Stimulated activated CD8-positive, alpha-beta memory T cell treated with anti-CD3 and anti-CD28 coated beads, Interleukin-4, amount 100 ng/mL, for 48 hours (primary cell): ENCODE results near the gene KCNK6.

ENCODE experiments used
- DNase-seq: peaks from one replicate; pipeline ENCODE4 v3.0.0-alpha.2; 2020

The KCNK6 gene

GRCh38 chr19:38298821-38299680 is 20.6 kb upstream of the KCNK6 start:
- DNase-seq: no peak

DNA sequence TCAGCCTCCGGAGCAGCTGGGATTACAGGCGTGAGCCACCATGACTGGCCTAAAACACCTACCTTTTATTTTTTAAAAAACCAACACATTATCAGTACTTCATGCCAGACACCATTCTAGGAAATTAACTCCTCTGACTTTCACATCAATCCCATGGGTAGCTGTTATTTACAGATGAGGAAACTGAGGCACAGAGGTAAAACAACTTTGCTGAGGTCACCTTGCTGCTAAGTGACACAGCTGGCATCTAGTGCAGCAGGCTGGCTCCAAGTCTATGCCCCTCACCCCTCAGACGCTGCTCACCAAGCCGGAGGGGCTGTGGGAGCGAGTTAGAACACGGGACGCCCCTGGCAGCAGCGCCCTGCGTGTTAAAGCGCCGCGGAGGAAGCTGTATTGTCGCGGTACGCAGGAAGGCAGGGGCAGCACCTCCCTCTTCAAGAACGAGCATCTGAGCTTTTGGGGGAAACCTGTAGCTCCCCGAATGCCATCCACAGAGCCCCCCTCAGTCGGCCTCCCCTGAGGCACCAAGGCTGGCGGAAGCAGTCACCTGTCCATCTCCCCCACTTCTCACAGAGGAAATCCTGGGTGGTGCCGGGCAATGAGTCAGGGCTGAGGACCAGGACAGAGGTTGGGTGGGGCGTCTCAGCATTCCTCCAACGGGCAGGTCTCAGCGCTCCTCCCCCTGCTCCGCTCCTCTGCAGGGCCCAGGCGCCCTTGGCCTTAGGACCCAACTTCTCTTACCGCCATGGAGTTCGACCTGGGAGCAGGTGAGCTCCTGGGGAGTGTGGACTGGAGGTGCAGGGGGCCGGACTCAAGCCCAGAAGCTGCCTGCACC is 15.9 kb upstream of the KCNK6 start, which contains the start of gene C19orf33:
Gene C19orf33 (plus strand): TSS at position 735 of the 835 bp plus-strand sequence. CDS start 11 bp downstream, at position 746.
- no peak for DNase-seq

GRCh38 chr19:38304352-38304865 is 15.2 kb upstream of the KCNK6 start:
- DNase-seq: no peak

DNA sequence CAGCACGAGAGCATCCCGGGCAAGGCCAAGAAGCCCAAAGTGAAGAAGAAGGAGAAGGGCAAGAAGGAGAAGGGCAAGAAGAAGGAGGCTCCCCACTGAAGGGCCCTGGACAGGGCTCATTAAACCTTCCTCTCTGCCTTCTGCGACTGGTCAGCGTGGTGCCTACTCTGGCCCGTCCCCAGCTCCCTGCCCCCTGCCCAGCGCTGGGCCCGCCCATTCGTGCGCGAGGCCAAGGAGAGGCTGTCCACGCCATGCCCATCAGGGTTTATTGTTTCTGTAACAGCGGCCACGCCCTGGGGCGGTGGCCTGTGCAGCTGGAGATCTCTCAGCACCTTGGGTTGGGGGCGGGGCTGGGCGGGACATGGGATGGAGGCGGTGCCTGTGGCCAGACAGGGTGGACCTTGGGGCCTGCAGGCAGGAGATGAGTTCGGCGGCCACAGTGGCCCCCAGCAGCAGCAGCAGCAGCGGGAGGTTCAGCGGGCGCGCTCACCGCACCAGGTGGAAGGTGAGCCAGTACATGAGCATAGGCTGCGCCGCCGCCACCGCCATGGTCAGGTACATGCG is 14.7 kb upstream of the KCNK6 start:
- DNase-seq: no peak

DNA sequence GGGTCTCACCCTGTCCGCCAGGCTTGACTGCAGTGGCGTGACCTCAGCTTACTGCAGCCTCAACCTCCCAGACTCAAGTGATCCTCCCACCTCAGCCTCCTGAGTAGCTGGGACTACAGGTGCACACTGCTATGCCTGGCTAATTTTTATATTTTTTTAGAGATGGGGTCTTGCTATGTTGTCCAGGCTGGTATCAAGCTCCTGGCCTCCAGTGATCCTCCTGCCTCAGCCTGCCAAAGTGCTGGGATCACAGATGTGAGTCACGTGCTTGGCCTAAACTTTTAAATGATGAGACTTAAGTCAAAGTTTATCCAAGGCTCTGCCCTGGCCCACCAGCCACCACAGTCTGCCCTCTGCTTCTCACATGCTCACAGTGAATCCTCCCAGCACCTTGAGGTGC is 13.4 kb upstream of the KCNK6 start:
- no peak for DNase-seq

DNA sequence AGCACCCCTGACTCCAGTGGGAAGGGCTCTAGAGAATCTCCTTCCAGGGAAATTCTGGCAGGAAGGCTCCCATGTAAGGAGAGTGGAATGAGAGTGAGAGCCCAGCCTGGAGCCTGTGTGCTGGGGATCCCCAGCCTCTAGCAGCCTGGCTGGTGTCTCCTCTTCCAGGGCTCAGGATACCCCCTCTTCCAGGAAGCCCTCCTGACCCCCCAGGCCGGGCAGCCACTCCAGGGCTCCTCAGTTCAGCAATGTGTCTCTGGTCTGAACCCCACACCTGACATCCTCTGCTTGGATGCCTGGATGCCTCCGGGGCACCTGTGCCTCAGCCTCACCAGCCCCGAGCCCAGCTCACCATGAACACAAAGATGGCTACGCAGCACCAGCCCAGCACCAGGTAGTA is 12.6 kb upstream of the KCNK6 start:
- no peak for DNase-seq

- DNase-seq: no peak
Observed at GRCh38 chr19:38307597-38307996, 12.0 kb upstream of the KCNK6 start.

GRCh38 chr19:38308006-38308766 is 11.5 kb upstream of the KCNK6 start:
- no peak for DNase-seq

DNA sequence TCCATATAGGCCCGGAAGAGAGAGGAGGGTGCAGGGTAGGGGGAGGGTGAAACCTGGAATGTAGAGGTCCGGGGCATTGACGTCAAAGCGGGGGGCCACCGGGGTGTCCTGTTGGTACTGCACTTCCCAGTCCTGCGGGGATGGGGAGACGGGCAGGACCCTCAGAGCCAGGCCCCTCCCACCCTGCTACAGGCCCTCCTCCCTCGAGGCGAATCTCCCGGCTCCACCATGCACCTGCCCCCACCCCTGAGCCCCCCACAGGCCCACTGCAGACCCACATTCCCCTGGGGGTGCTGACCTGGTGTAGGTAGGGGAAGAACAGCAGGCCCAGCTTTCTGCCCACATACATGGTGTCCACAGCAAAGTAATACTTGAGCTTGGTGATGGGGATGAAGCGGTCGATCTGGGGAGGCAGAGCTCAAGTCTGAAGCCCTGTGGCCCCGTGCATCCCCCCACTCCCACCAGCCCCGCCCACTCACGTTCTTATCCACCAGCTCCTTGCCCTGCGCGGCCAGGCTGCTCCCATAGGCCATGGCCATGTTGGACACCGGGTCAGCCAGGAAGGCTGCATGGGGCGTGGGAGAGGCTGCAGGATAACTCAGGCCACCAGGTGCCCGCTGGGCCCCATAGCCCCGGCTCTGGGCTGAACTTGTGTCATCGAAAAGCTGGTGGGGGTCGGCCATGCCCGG is 10.6 kb upstream of the KCNK6 start:
- no peak for DNase-seq

DNA sequence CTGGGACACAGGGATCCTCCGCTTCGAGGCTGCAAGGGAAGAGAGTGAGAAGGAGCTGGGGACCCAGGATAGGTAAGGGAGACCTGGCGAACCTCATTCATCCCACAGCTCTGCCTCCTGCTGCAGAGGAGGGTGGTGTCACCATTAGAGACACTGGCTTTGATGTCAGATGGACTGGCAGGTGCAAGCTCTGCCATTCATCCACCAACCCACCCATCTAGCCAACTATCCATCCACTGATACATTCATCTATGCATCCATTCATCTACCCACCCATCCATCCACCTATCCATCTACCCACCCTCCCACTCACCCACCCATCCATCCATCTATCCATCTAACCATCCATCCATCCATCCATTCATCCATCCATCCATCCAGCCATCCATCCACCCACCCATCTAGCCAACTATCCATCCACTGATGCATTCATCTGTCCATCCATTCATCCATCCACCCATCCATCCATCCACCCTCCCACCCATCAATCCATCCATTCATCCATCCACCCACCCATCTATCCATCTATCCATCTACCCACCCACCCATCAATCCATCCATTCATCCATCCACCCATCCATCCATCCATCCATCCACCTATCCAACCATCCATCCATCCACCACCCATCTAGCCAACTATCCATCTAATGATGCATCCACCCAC is 9.9 kb upstream of the KCNK6 start:
- no peak for DNase-seq

DNA sequence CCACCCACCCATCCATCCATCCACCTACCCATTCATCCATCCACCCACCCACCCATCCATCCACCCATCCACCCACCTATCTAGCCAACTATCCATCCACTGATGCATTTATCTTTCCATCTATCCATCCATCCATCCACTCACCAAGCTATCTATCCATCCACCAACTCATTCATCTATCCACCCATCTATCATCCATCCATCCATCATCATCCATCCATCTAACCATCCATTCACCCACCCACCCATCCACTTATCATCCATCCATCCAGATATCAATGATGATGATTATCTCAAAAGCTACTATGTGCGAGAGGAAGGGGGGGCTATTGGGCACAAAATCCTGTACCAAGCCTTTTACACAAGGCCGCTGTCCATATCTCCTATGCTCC is 9.4 kb upstream of the KCNK6 start:
- no peak for DNase-seq

- no peak for DNase-seq
Observed at GRCh38 chr19:38310986-38311385, 8.7 kb upstream of the KCNK6 start.

DNA sequence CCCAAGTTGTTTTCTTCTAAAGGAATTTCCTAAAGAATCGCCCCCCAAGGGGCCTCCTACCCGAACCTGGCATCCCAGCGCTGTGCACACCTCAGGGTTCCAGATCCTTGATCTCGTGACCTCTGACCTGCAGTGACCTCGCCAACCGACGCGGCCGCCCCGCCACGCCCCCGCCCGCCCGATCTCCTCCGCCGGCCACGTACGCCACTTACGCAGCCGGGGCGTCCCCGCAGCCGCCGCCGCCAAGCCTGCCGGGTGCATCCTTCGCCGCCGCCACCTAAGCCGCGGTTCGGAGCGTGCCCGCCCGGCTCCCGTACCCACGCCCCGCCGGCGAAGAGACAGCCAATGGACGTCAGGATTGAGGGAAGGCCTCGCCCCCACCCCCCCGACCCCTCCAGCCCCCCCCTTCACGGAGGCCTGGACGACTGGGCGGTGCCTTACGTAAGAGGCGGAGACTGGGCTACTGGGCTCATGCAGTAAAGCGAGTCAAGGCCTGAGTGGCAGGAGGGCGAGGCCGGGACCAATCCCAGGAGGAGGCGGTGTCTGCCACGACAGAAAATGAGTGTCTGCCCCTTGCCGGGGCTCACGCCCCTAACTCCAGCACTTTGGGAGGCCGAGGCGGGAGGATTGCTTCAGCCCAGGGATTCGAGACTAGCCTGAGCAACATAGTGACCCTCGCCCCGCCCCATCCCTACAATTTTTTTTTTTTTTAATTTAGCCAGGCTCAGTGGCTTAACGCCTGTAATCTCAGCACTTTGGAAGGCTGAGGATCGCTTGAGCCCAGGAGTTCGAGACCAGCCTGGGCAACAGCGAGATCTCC is 3.8 kb upstream of the KCNK6 start, which contains the start of gene YIF1B:
Gene YIF1B (minus strand): TSS at position 291 of the 820 bp plus-strand sequence. CDS start 30 bp downstream, at position 261.
- DNase-seq: peak; percentile 96

GRCh38 chr19:38316477-38317067 is 3.1 kb upstream of the KCNK6 start:
- no peak for DNase-seq

- DNase-seq: peak; percentile 49
Observed at GRCh38 chr19:38317104-38317612, 2.5 kb upstream of the KCNK6 start.

DNA sequence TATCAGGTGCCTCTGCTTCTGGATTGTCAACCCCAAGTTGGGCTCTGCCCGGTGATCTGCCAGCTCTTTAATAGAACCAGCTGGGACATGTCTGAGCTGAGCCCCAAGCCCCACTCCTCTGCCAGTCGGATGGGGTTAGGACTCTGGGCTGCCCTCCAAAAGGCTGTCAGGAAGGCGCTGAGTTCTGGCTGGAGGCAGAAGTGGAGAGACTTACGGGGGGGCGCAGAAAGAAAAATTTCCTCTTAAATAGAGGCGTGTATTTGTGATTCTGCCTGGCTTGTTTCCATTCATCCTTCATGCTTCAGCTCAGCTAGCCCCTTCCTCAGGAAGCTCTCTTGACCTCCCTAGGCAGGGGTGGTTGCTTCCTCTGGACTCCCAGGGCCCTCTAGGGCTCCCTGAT is 985 bp upstream of the KCNK6 start:
- DNase-seq: no peak

DNA sequence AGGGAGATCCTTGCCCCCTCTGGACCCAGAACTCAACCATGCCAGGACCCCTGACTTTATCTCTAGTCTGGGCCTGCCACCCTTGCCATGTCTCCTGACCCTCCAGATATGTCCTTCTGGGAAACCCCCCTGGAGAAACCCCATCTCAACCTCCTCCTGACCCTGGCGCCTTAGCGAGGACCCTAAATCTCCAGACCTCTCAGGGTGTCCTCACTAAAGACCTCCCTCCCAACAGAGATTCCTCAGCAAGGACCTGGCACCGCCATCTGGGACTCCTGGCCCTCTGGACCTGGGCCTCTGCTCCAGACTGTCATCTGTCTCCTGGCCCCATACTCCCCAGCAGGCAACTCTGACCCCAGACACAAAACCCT is 1.3 kb downstream of the KCNK6 start:
- no peak for DNase-seq

- no peak for DNase-seq
Observed at GRCh38 chr19:38321646-38322196, 2.1 kb downstream of the KCNK6 start.

DNA sequence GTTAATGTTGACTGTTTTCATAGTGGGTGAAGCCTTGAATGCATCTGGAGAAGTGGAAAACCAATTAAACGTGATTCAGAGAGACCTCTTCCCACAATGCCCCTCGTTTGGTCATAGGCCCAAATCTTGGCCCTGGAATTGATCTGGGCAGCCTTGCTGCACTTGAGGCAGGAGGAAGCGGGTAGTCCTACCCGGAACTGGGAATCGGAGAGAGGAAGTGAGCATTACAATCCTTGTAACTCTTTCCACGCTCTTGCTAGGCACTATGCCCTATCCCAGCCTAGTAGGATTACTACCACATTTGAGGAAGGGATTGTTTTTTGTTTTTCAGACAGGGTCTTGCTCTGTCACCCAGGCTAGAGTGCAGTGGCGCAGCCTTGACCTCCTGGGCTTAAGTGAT is 3.6 kb downstream of the KCNK6 start:
- DNase-seq: no peak
